Fibroblast of lung (primary cell): ENCODE measurements around the gene NASP. TPM values are rescaled to one million over a fixed set of nuclear protein-coding genes. Genes with fewer than 3 reads are reported as not detected.

Experiments used
- DNase-seq, 2 donors: peaks; one replicate each; pipeline versions ENCODE4 v3.0.0 to v3.0.0-alpha.2; 2010; ENCODE audit warnings: low read depth in 2 of 2
- H2AFZ ChIP-seq: 2 replicates; pipeline ENCODE4 v1.5.1; 2012; ENCODE audit warnings: low read length, control low read depth, inconsistent platforms
- H3K27ac ChIP-seq: 2 replicates; pipeline ENCODE4 v1.5.1; 2011; ENCODE audit warnings: low read length, control low read depth; ENCODE audit not compliant: insufficient read depth
- H3K27me3 ChIP-seq: 2 replicates; pipeline ENCODE4 v1.5.1; 2011; ENCODE audit warnings: mild to moderate bottlenecking, low read length; ENCODE audit not compliant: control insufficient read depth, insufficient read depth
- H3K36me3 ChIP-seq: 2 replicates; pipeline ENCODE4 v1.5.1; 2011; ENCODE audit warnings: low read length; ENCODE audit not compliant: control insufficient read depth, insufficient read depth
- H3K4me1 ChIP-seq: 2 replicates; pipeline ENCODE4 v1.5.1; 2011; ENCODE audit warnings: low read length; ENCODE audit not compliant: control insufficient read depth, insufficient read depth; ENCODE audit errors: extremely low read depth
- H3K4me2 ChIP-seq: 2 replicates; pipeline ENCODE4 v1.5.1; 2011; ENCODE audit warnings: low read length, control low read depth; ENCODE audit not compliant: insufficient read depth; ENCODE audit errors: extremely low read depth
- H3K4me3 ChIP-seq, 4 experiments: fragments of 200-600 bp in 1 of 4; sonication (generic) in 1 of 4; replicated peaks in 1 of 4; 2 replicates each; pipeline ENCODE4 v1.5.1; 2011 to 2016; ENCODE audit warnings: low read length in 4 of 4, low read depth in 3 of 4, mild to moderate bottlenecking in 3 of 4, control low read depth in 2 of 4, inconsistent platforms in 1 of 4, mixed read lengths in 1 of 4; ENCODE audit not compliant: insufficient read depth in 1 of 4; ENCODE audit errors: control extremely low read depth in 1 of 4
- H3K79me2 ChIP-seq: 2 replicates; pipeline ENCODE4 v1.5.1; 2012; ENCODE audit warnings: mild to moderate bottlenecking, low read length, inconsistent platforms; ENCODE audit not compliant: control insufficient read depth, insufficient read depth
- H3K9ac ChIP-seq: 2 replicates; pipeline ENCODE4 v1.5.1; 2011; ENCODE audit warnings: mild to moderate bottlenecking, low read length, control low read depth; ENCODE audit not compliant: insufficient read depth
- H3K9me3 ChIP-seq: 2 replicates; pipeline ENCODE4 v1.5.1; 2012; ENCODE audit warnings: low read depth, low read length; ENCODE audit not compliant: control insufficient read depth, insufficient read depth
- H4K20me1 ChIP-seq: 2 replicates; pipeline ENCODE4 v1.5.1; 2011; ENCODE audit warnings: low read length; ENCODE audit not compliant: control insufficient read depth, insufficient read depth; ENCODE audit errors: extremely low read depth
- EZH2 ChIP-seq: IDR thresholded peaks from 2 replicates; pipeline ENCODE4 v1.5.1; 2012; ENCODE audit warnings: low read length, control low read depth, mild to moderate bottlenecking; ENCODE audit errors: missing control alignments
- polyA plus RNA-seq, 2 donors: library from polyadenylated mRNA; depleted of rRNA in 1 of 2; stranded (reverse) in 1 of 2; unstranded in 1 of 2; fragments of >200 nt; gene quantifications; 2 replicates each; pipeline ENCODE4 v1.2.1, GENCODE V29; 2011 to 2012; ENCODE audit warnings: missing spikeins in 1 of 2
- total RNA-seq: library from RNA; depleted of rRNA; stranded (reverse); fragments of >200 nt; gene quantifications from 2 replicates; pipeline ENCODE4 v1.2.1, GENCODE V29; 2014
- TF ChIP-seq, protein P1 (sequence below), 2 donors: IDR thresholded peaks in 1 of 2; conservative IDR thresholded peaks in 1 of 2; 1 replicate in 1 of 2; 2 replicates in 1 of 2; pipeline ENCODE4 v1.5.1; 2011 to 2012; ENCODE audit warnings: low read length in 2 of 2, control low read depth in 1 of 2, inconsistent platforms in 1 of 2, low read depth in 1 of 2, mild to moderate bottlenecking in 1 of 2

The NASP gene
- total and polyA plus RNA-seq, 2 donors (not counting 1 experiment from before 2014, with no cell fraction given): 30.9 to 54.1 TPM

GRCh38 chr1:45660336-45660735 is 76.5 kb downstream of the NASP start:
- H3K36me3 ChIP-seq: peaks cover 9% of the 10 kb centered on the region
- H3K4me2 ChIP-seq: no peak overlapping the region
- H3K9me3 ChIP-seq: no peaks in the 10 kb centered on the region
- H3K4me1 ChIP-seq: no peaks in the 10 kb centered on the region
- H3K79me2 ChIP-seq: peaks cover 32% of the 10 kb centered on the region
- TF ChIP-seq EZH2: no peak
- TF ChIP-seq, protein P1, sequence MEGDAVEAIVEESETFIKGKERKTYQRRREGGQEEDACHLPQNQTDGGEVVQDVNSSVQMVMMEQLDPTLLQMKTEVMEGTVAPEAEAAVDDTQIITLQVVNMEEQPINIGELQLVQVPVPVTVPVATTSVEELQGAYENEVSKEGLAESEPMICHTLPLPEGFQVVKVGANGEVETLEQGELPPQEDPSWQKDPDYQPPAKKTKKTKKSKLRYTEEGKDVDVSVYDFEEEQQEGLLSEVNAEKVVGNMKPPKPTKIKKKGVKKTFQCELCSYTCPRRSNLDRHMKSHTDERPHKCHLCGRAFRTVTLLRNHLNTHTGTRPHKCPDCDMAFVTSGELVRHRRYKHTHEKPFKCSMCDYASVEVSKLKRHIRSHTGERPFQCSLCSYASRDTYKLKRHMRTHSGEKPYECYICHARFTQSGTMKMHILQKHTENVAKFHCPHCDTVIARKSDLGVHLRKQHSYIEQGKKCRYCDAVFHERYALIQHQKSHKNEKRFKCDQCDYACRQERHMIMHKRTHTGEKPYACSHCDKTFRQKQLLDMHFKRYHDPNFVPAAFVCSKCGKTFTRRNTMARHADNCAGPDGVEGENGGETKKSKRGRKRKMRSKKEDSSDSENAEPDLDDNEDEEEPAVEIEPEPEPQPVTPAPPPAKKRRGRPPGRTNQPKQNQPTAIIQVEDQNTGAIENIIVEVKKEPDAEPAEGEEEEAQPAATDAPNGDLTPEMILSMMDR (conservative IDR thresholded peaks at IDR 0.05 in 1 of 2, IDR thresholded peaks at IDR 0.05 in 1 of 2; ENCODE audit: low read depth in 1 of 2, low read length in 2 of 2): no peak
- no peaks in the 10 kb centered on the region for H3K27me3 ChIP-seq
- no peak overlapping the region for H3K9ac ChIP-seq
- no peak overlapping the region for H2AFZ ChIP-seq
- no peak overlapping the region for H3K27ac ChIP-seq
- DNase-seq: no peak
- H4K20me1 ChIP-seq: no peaks in the 10 kb centered on the region
- H3K4me3 ChIP-seq: no peak overlapping the region

DNA sequence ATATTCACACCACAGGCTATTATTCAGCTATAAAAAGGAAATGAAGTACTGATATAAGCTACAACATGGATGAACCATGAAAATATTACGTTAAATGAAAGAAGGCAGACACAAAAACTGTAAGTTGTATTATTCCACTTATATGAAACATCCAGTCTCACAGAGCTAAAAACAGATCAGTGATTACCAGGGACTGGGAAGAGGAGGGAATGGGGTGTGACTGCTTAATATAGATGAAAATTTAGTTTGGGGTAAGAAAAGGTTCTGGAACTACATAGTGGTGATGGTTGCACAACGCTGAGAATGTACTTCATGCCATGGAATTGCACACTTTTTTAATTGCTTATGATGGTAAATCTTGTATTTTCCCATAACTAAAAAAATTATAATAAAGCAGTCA is 83.0 kb downstream of the NASP start:
- H3K27ac ChIP-seq: no peak overlapping the region
- peaks cover 80% of the 10 kb centered on the region for H3K79me2 ChIP-seq
- no peak overlapping the region for H3K9ac ChIP-seq
- no peak for TF ChIP-seq EZH2
- TF ChIP-seq, protein P1 (conservative IDR thresholded peaks at IDR 0.05 in 1 of 2, IDR thresholded peaks at IDR 0.05 in 1 of 2; ENCODE audit: low read depth in 1 of 2, low read length in 2 of 2): no peak
- no peaks in the 10 kb centered on the region for H3K9me3 ChIP-seq
- H3K36me3 ChIP-seq: no peaks in the 10 kb centered on the region
- DNase-seq: no peak
- no peak overlapping the region for H3K4me3 ChIP-seq
- no peaks in the 10 kb centered on the region for H3K27me3 ChIP-seq
- no peaks in the 10 kb centered on the region for H4K20me1 ChIP-seq
- no peak overlapping the region for H2AFZ ChIP-seq
- H3K4me2 ChIP-seq: no peak overlapping the region
- H3K4me1 ChIP-seq: peaks cover 12% of the 10 kb centered on the region

DNA sequence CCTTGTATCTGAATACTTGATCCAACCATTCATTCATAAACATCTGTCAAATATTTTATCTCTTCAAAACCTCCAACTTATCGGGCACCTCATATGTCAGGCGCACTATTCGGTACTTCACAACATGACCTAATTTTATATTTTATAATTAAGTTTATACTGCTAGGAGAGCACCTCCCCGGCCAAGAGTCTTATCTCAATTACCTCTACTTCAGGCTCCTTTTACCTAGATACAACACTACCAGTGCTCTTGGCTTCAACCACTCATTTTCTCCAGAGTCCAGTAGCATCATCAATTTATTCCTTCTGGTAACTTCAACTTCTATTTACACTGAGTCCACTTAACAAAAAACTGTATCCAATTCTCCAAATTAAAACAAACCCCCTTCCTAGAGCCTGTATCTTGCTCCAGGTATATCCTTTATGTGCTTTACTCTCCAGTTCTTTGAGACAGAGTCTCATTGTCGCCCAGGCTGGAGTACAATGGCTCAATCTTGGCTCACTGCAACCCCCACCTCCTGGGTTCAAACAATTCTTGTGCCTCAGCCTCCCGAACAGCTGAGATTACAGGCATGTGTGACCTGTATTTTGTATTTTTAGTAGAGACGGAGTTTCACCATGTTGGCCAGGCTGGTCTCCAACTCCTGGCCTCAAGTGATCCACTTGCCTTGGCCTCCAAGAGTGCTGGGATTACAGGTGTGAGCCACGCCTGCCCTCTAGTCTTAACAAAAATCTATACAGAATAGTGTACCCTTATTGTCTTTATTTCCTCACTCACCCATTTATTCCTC is 83.7 kb downstream of the NASP start:
- Histone ChIP-seq H3K4me1 (peaks cover 12% of the 10 kb centered on the region), H3K4me2 (no peak overlapping the region), H3K27ac (no peak overlapping the region), H4K20me1 (no peaks in the 10 kb centered on the region), H3K9ac (no peak overlapping the region), H3K4me3 (no peak overlapping the region), H3K79me2 (peaks cover 82% of the 10 kb centered on the region), H3K36me3 (no peaks in the 10 kb centered on the region), H3K9me3 (no peaks in the 10 kb centered on the region), H2AFZ (no peak overlapping the region), H3K27me3 (no peaks in the 10 kb centered on the region)
- TF ChIP-seq EZH2: no peak
- TF ChIP-seq, protein P1 (conservative IDR thresholded peaks at IDR 0.05 in 1 of 2, IDR thresholded peaks at IDR 0.05 in 1 of 2; ENCODE audit: low read depth in 1 of 2, low read length in 2 of 2): no peak
- no peak for DNase-seq

Other genes starting within 250 kb of the NASP start
- 10.0 and 12.1 TPM in 2 replicates for gene TOE1, start 243.9 kb upstream of the NASP start, total RNA-seq
- gene TOE1, start 243.9 kb upstream of the NASP start, polyA plus RNA-seq: 9.0 and 21.8 TPM in 2 replicates
- gene MUTYH, start 243.6 kb upstream of the NASP start, total RNA-seq: 15.7 and 17.5 TPM in 2 replicates
- 3.8 and 5.6 TPM in 2 replicates for gene MUTYH, start 243.6 kb upstream of the NASP start, polyA plus RNA-seq
- 2.6 and 4.3 TPM in 2 replicates for gene TESK2, start 92.9 kb upstream of the NASP start, total RNA-seq
- gene TESK2, start 92.9 kb upstream of the NASP start, polyA plus RNA-seq: 1.2 and 1.7 TPM in 2 replicates
- gene CCDC163, start 84.0 kb upstream of the NASP start, total RNA-seq: 1.0 and 1.2 TPM in 2 replicates
- gene CCDC163, start 84.0 kb upstream of the NASP start, polyA plus RNA-seq: 0.85 and 1.6 TPM in 2 replicates
- gene MMACHC, start 83.7 kb upstream of the NASP start, total RNA-seq: 2.3 and 2.6 TPM in 2 replicates
- 4.2 and 5.9 TPM in 2 replicates for gene MMACHC, start 83.7 kb upstream of the NASP start, polyA plus RNA-seq
- 336 and 420 TPM in 2 replicates for gene PRDX1, start 62.2 kb upstream of the NASP start, total RNA-seq
- 721 and 789 TPM in 2 replicates for gene PRDX1, start 62.2 kb upstream of the NASP start, polyA plus RNA-seq
- 110 and 123 TPM in 2 replicates for gene AKR1A1, start 33.2 kb upstream of the NASP start, total RNA-seq
- 110 and 120 TPM in 2 replicates for gene AKR1A1, start 33.2 kb upstream of the NASP start, polyA plus RNA-seq
- gene CCDC17, start 40.0 kb downstream of the NASP start, total RNA-seq: 0.51 and 0.99 TPM in 2 replicates
- 0.05 and 0.09 TPM in 2 replicates for gene CCDC17, start 40.0 kb downstream of the NASP start, polyA plus RNA-seq
- gene GPBP1L1, start 102.5 kb downstream of the NASP start, total RNA-seq: 77.8 and 104 TPM in 2 replicates
- 61.7 and 77.2 TPM in 2 replicates for gene GPBP1L1, start 102.5 kb downstream of the NASP start, polyA plus RNA-seq
- gene TMEM69, start 104.1 kb downstream of the NASP start, total RNA-seq: 9.5 and 10.2 TPM in 2 replicates
- gene TMEM69, start 104.1 kb downstream of the NASP start, polyA plus RNA-seq: 42.6 and 54.3 TPM in 2 replicates
- 10.3 and 15.2 TPM in 2 replicates for gene IPP, start 166.6 kb downstream of the NASP start, total RNA-seq
- 9.9 and 11.0 TPM in 2 replicates for gene IPP, start 166.6 kb downstream of the NASP start, polyA plus RNA-seq
- 17.5 and 24.9 TPM in 2 replicates for gene MAST2, start 219.6 kb downstream of the NASP start, total RNA-seq
- gene MAST2, start 219.6 kb downstream of the NASP start, polyA plus RNA-seq: 17.5 and 24.1 TPM in 2 replicates